Natural killer cell (primary cell): Measurements from ENCODE around the gene ZNF518A. TPM values are rescaled to one million over a fixed set of nuclear protein-coding genes. Genes with fewer than 3 reads are reported as not detected.

ENCODE experiments used
- ATAC-seq, 3 donors: fragments of 150-1000 bp in 2 of 3; fragments of 200-7000 bp in 1 of 3; cut with Tn5 transposase; 1 replicate in 1 of 3; 2 replicates in 2 of 3; pipeline ENCODE4 v1.10.0; 2021; ENCODE audit warnings: mild to moderate bottlenecking in 2 of 3, moderate library complexity in 2 of 3
- DNase-seq, 2 donors: peaks; one replicate each; pipeline versions ENCODE4 v3.0.0 to v3.0.0-alpha.2; 2013 to 2021; ENCODE audit warnings: mixed read lengths in 1 of 2
- H3K27ac ChIP-seq: one replicate; pipeline ENCODE4 v1.5.1; 2013; ENCODE audit warnings: mild to moderate bottlenecking, low read length
- H3K27me3 ChIP-seq: one replicate; pipeline ENCODE4 v1.6.1; 2013; ENCODE audit warnings: low read length; ENCODE audit not compliant: control insufficient read depth, insufficient read depth
- H3K36me3 ChIP-seq: one replicate; pipeline ENCODE4 v1.6.1; 2013; ENCODE audit warnings: low read length; ENCODE audit not compliant: control insufficient read depth, insufficient read depth
- H3K4me1 ChIP-seq: one replicate; pipeline ENCODE4 v1.6.1; 2013; ENCODE audit warnings: low read length; ENCODE audit not compliant: control insufficient read depth, insufficient read depth
- H3K4me3 ChIP-seq: one replicate; pipeline ENCODE4 v1.5.1; 2013; ENCODE audit warnings: low read length
- H3K9me3 ChIP-seq: one replicate; pipeline ENCODE4 v1.6.1; 2013; ENCODE audit warnings: low read length; ENCODE audit not compliant: control insufficient read depth, insufficient read depth
- H3K27ac Mint-ChIP-seq, 2 donors: one replicate each; pipeline ENCODE4 v1.8.0; 2022; ENCODE audit warnings: mild to moderate bottlenecking in 2 of 2, mixed read lengths in 2 of 2, moderate library complexity in 1 of 2
- H3K27me3 Mint-ChIP-seq, 2 donors: one replicate each; pipeline ENCODE4 v1.8.0; 2022; ENCODE audit warnings: low read depth in 2 of 2, mixed read lengths in 2 of 2
- H3K36me3 Mint-ChIP-seq: one replicate; pipeline ENCODE4 v1.8.0; 2022; ENCODE audit warnings: mixed read lengths
- H3K4me1 Mint-ChIP-seq, 2 donors: one replicate each; pipeline ENCODE4 v1.8.0; 2022; ENCODE audit warnings: mixed read lengths in 2 of 2
- H3K4me3 Mint-ChIP-seq: one replicate; pipeline ENCODE4 v1.8.0; 2022; ENCODE audit warnings: mild to moderate bottlenecking, moderate library complexity, mixed read lengths
- H3K9me3 Mint-ChIP-seq, 2 donors: one replicate each; pipeline ENCODE4 v1.8.0; 2022; ENCODE audit warnings: mixed read lengths in 2 of 2
- CTCF ChIP-seq: fragments of 200-600 bp; IDR thresholded peaks from one replicate; pipeline ENCODE4 v1.8.0; 2022; ENCODE audit warnings: antibody characterized with exemption
- WGBS: methylation state at CpG from one replicate; pipeline ENCODE4 v1.1.7; 2013; ENCODE audit warnings: missing lambda C conversion rate; ENCODE audit not compliant: insufficient coverage; 5-methylcytosine and 5-hydroxymethylcytosine counted together
- intact Hi-C: fragments of 100-400 bp; cut with micrococcal nuclease; formaldehyde crosslinking; loops from one replicate; pipeline ENCODE4 v1.14.2; 2022
- total RNA-seq, 4 donors: library from RNA; stranded (reverse); fragments of 120-200 nt in 1 of 4; gene quantifications; one replicate each; pipeline versions ENCODE4 v1.2.3 to v1.2.4, GENCODE V29; 2013 to 2022

The ZNF518A gene
- total RNA-seq, 3 donors from 2014 or later (not counting 1 experiment from before 2014, with no cell fraction given), result 17.6 to 34.7 (median 21.8) TPM

GRCh38 chr10:96118604-96119450, 11.3 kb upstream of the ZNF518A start:
- ATAC-seq (no peak), DNase-seq (no peak)
- peaks cover 34% of the 10 kb centered on the region for H3K27me3 ChIP-seq
- Mint-ChIP-seq H3K4me3 (no peak overlapping the region), H3K36me3 (peaks cover 7% of the 10 kb centered on the region), H3K27me3 (peaks cover 69 to 86% of the 10 kb centered on the region in 2 donors), H3K27ac (no peak overlapping the region), H3K9me3 (no peaks in the 10 kb centered on the region), H3K4me1 (no peaks in the 10 kb centered on the region)
- no peaks in the 10 kb centered on the region for H3K4me1 ChIP-seq
- no peaks in the 10 kb centered on the region for H3K9me3 ChIP-seq
- H3K36me3 ChIP-seq, result no peaks in the 10 kb centered on the region
- 91% methylated on average over 21 of the region's 21 CpGs for WGBS
- intact Hi-C loops, result no loop called here
- H3K27ac ChIP-seq, result no peak overlapping the region
- H3K4me3 ChIP-seq, result no peak overlapping the region
- TF ChIP-seq CTCF, result no peak

GRCh38 chr10:96122824-96123223, 7.3 kb upstream of the ZNF518A start:
- H3K4me3 ChIP-seq, result no peak overlapping the region
- no peaks in the 10 kb centered on the region for H3K36me3 ChIP-seq
- H3K4me1 ChIP-seq, result no peaks in the 10 kb centered on the region
- Mint-ChIP-seq H3K27me3 (peaks cover 74 to 88% of the 10 kb centered on the region in 2 donors), H3K27ac (no peak overlapping the region), H3K4me1 (no peaks in the 10 kb centered on the region), H3K36me3 (peaks cover 7% of the 10 kb centered on the region), H3K4me3 (no peak overlapping the region), H3K9me3 (no peaks in the 10 kb centered on the region)
- no peak for DNase-seq
- H3K27ac ChIP-seq, result no peak overlapping the region
- no peak for TF ChIP-seq CTCF
- ATAC-seq, result no peak
- intact Hi-C loops, result no loop called here
- no peaks in the 10 kb centered on the region for H3K9me3 ChIP-seq
- peaks cover 46% of the 10 kb centered on the region for H3K27me3 ChIP-seq

GRCh38 chr10:96124230-96125141, 5.6 kb upstream of the ZNF518A start:
- H3K4me1 Mint-ChIP-seq, result peaks cover 4 to 5% of the 10 kb centered on the region in 2 donors
- WGBS, result 88% methylated on average over 4 of the region's 4 CpGs
- no peak overlapping the region for H3K4me3 ChIP-seq
- no peak overlapping the region for H3K27ac ChIP-seq
- peaks cover 56% of the 10 kb centered on the region for H3K27me3 ChIP-seq
- H3K27me3 Mint-ChIP-seq, result peaks cover 74 to 82% of the 10 kb centered on the region in 2 donors
- ATAC-seq (no peak), DNase-seq (no peak)
- H3K27ac Mint-ChIP-seq, result no peak overlapping the region
- H3K4me1 ChIP-seq, result peaks cover 3% of the 10 kb centered on the region
- no peaks in the 10 kb centered on the region for H3K9me3 Mint-ChIP-seq
- peaks cover 3% of the 10 kb centered on the region for H3K9me3 ChIP-seq
- no peak overlapping the region for H3K4me3 Mint-ChIP-seq
- no peaks in the 10 kb centered on the region for H3K36me3 ChIP-seq
- peaks cover 7% of the 10 kb centered on the region for H3K36me3 Mint-ChIP-seq
- intact Hi-C loops, result no loop called here
- no peak for TF ChIP-seq CTCF
